Ramos (cell line): ENCODE measurements around the gene TTC8.
"Not testable (repeated sequence)": the region's sequence is repeated elsewhere in the genome, so short reads cannot be mapped to it uniquely, and the experiment has no call there.

Experiments
- in situ Hi-C: fragments of 300-500 bp; cut with MboI; formaldehyde crosslinking; loops from one replicate; pipeline ENCODE4 v1.14.3; 2022; ENCODE audit warnings: low sequenced_read_pairs; ENCODE audit not compliant: unreplicated experiment

The TTC8 gene

DNA sequence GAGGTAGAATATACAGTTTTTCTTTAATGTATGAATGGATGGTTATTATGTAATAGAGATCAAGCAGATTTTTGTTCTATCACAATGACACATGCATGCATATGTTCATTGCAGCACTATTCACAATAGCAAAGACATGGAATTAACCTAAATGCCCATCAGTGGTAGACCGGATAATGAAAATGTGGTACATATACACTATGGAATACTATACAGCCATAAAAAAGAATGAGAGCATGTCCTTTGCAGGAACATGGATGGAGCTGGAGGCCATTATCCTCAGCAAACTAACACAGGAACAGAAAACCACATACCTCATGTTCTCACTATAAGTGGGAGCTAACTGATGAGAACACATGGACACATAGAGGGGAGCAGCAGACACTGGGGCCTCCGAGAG is 34.7 kb downstream of the TTC8 start:
- in situ Hi-C loops, result not testable (repeated sequence)

DNA sequence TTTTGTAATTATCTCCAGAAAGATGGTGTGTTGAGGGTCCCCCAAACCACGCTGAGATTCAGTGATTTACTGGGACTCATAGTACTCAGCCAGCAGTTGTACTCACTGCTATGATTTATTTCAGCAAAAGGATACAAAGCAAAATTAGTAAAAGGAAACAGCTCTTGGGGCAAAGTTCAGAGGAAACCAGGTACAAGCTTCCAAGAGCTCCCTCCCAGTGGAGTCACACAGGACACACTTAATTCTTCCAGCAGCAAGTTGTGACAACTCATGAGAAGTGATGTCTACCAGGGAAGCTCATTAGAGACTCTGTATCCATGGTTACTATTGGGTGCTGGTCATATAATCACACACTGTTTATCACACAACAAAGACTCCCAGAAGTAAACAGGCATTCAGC is 38.7 kb downstream of the TTC8 start:
- in situ Hi-C loops, result no loop called here

DNA sequence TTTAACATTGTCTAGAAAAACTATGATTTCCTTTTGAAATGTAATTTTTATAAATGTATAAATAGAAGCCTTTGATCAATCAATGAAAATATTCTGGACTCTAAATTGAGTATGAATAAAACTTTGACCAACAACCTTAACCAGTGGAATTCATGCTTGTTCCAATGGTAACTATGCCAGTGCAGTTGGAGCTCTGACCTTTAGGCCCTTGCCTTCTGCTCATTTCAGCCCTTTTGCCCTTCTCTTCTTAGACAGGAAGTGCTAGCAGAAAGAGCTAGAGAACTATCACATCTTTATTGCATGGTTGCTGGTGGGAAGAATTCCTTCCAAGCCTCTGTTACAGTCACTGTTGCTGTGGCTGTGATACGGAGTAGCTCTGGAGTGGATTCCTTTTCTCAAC is 39.7 kb downstream of the TTC8 start:
- in situ Hi-C loops, result no loop called here

DNA sequence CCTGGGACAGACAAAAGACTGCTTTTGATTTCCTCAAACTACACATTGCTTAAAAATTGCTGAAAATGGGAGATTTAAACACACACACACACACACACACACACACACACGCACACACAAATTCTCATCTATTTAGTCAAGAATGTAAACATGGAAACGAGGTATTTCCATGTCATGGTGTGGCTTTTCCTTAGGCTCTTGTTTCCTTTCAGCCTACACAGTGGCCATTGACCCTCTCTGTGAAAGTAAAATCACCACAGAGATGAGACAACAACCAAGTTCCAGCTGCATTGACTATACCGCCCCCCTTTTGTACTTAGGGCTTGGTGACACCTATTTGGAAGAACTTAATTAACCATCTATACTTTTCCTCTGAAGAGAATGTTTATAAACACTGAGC is 41.9 kb downstream of the TTC8 start:
- in situ Hi-C loops, result no loop called here

DNA sequence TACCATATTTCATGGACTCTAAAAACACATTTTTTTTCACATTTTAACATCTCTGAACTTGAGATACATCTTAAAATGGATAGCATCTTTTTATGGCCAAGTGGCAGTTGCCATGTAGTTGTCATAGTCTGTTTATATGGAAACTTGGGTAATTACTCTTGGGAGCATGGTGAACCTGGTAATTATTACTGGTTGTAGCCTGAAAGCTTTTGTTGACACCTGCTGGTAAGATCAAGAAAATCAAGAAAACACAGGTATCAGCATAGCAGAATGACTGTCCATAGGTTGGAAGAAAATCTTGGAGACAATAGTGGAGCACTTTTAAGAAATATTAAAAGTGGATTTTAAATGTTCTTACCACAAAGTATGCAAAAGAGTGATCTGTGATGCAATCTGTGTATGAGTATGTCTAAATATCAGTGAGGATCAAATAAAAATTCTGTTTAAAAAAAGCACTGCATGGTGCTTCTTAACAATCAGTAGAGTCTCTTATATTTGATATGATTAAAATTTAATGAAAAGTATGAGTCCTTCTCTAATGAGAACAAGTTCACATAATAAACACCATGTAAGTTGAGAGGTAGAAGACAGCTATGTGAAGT is 44.2 kb downstream of the TTC8 start:
- in situ Hi-C loops, result no loop called here

DNA sequence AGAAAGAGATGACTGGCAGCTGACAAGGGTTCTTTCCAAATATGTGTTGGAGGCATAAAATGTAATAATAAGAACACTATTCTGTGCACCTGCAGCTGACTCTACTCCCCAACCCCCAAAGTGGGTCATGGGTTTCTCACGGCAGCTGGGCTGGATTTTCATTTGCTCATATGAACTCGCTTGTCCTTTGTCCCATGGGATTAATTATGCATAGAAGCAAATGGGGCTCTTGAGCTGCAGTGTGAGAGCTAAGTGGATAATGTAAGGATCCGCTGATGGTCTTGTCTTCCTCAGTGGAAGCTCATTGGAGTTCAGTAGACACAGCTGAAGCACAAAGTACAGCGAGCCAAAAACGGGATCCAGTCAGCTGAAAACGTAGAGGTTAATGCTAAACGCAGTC is 46.3 kb downstream of the TTC8 start:
- in situ Hi-C loops, result no loop called here

DNA sequence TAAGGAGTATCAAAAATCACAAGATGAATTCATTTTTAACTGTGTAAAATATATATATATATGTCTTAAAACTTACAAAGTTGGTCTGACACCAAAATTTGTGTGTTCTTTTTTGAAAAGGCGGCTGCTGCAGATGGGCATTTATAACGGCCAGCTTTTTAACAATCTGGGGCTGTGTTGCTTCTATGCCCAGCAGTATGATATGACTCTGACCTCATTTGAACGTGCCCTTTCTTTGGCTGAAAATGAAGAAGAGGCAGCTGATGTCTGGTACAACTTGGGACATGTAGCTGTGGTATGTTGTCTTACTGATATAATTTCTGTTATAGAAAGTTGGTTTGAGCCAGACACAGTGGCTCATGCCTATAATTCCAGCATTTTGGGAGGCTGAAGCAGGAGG is 47.0 kb downstream of the TTC8 start:
- in situ Hi-C loops, result no loop called here

DNA sequence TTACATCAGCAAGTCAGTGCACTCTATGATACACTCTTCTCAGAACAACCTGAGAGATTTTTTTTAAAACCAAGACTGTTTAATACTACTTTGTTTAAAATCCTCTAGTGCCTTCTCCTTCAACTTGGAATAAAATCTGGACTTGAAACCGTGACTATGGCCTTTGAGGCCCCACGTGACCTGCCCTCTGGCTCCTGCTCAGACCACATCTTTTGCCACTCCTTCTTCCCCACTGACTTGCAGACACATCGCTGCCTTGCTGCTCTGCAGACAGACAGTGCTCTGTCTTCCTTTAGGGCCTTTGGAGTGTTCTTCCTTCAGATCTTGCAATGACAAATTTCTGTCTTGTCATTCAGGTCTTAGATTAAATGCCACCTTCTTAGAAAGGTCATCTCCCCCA is 48.5 kb downstream of the TTC8 start:
- in situ Hi-C loops, result no loop called here

DNA sequence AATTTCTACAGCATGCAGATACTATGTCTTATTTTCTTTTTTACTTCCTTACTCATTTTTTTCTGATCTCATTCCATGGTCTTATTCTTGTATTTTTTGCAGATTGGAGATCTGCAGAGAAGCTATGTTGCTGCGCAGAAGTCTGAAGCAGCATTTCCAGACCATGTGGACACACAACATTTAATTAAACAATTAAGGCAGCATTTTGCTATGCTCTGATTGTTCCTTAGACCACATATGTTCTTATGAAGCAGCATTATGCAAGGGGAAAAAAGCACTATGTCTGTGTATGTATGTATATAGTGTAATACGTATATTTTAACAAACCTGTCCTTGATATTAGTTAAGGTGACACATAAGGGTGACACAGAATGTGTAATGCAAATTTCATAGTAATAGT is 52.7 kb downstream of the TTC8 start:
- in situ Hi-C loops, result no loop called here

DNA sequence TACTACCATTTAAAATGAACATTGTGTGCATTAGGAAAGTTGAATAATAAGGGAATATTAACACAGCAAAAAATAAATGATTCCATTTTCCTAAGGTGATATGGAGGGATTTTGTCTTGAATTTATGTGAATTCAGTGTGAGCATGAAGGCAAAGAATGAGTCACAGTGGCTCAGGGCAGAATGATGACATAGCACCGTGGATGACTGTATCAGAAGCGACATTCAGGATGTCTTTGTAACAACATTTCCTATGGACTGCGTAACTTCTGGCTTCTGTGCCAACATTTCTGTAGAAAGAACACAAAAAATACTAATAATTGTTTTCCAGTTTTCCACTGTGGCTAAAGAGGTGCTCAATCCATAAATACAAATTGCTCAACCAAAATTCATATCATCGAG is 54.6 kb downstream of the TTC8 start:
- in situ Hi-C loops, result no loop called here

DNA sequence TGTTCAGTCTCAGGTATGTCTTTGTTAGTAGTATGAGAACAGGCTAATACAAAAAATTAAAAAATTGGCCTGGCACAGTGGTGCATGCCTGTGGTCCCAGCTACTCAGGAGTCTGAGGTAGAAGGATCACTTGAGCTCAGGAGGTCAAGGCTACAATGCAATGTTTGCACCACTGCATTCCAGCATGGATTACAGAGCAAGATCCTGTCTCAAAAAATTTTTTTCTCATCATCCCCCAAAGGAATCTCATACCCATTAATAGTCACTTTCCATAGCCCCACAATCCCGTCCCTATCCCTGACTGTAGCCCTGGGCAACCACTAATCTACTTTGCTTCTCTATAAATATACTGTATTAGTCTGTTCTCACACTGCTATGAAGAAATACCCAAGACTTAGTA is 57.8 kb downstream of the TTC8 start:
- in situ Hi-C loops, result no loop called here

DNA sequence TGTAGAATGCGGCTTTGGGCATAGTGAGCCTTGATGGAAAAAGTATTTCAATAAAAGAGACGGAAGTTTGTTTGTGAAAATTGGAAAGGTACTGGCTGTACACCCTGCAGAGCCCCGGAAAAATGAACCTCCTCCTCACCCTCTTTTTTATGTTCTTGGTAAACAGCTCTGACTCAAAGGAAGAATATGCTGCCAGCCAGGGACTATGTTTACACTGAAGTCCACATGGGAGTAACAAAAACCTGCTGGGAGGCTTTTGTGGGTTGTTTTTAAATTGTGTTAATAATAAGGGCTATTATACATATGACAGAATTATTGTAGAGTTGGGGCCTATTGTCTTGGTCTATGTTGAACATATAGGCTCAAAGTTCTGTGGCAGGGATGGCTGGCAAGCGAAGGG is 70.7 kb downstream of the TTC8 start:
- in situ Hi-C loops, result no loop called here

DNA sequence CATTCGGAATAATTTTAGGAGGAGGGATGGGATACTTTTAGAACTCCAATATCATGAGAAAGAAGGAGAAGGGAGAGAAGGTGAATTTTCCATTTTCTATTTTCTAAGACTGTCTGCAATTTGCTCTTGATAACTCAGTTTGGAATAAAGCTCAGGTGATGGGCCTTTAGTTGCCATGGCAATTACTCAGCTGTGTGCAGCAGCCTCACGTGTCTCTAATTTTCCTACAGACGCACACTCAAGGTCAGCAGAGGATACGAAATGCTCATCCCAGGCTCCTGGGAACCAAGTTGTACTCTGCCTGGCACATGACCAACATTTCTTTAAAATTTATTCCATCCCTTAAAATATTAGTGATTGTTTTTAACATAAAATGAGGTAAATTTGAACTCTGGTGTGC is 76.7 kb downstream of the TTC8 start:
- in situ Hi-C loops, result no loop called here

DNA sequence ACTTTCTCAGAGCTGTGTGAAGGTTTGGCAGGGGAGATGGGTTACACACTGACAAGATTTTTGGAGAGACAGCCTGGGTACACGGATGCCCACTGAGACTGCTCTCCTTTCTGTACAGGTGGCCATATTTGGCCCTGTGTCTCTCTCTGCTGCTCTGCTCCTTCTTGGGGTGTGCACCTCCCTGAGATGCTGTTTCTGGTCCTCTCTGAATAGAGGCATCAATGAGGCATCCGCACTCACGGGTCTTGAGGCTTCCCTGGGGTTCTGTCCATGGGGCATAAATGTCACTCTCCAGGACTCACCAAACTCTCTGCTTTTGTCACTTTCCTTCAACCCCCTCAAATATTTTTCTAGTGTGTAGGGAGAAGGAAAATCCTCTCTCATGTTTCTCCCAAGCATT is 77.5 kb downstream of the TTC8 start:
- in situ Hi-C loops, result no loop called here

DNA sequence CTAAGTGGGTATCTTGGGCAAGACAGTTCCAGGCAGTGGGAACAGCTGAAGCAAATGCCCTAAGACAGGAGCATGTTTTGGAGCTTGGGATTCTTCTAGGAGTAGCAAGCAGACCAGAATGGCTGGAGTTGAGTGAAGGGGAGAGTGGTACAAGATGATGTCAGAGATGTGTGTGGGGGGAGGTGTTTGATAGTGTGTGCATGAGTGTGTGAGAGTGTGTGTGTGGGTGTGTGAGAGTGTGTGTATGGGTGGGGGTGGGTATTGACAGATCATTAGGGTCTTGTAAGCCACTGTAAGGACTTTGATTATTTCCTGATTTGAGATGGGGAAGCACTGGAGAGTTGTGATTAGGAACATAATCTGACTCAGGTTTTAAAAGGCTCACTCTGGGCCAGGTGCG is 78.4 kb downstream of the TTC8 start:
- in situ Hi-C loops, result no loop called here

DNA sequence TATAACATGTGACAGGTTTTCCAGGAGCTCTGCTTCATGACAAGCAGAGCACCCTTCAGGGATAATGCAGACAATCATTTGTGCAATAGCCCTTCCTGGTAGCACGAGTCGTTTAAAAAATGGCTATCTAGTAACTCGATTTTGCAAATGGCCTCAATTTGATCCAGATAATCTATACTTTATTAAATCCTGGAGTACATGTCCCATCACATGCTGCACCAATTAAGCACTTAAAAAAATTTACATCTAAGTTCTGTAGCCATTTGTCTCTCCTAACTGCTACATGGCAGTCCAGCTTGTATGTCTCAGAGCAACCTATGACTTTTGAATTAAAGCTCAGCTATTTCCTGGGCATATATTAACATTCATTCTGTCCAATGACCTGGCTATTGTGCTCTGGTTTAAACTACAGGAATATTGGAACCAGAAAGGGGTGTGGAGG is 79.8 kb downstream of the TTC8 start:
- in situ Hi-C loops, result no loop called here

DNA sequence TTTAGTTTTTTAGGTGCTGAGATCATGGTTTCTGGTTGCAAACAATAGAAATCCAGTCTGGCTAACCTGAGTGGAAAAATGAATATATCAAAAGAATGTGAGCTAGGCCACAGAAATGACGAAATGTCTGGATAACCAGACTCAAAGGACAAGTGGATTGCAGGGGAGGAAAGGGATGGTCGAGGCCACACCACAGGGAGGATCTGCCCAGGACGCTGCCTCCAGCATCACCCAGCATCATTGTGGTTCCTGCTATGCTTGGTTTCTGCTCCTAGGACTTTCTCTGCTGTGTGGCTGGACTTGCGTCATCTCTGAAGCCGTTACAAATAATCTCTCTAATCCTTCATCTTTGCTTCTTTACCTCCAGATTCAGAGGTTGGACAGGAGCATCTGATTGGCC is 80.4 kb downstream of the TTC8 start:
- in situ Hi-C loops, result no loop called here

DNA sequence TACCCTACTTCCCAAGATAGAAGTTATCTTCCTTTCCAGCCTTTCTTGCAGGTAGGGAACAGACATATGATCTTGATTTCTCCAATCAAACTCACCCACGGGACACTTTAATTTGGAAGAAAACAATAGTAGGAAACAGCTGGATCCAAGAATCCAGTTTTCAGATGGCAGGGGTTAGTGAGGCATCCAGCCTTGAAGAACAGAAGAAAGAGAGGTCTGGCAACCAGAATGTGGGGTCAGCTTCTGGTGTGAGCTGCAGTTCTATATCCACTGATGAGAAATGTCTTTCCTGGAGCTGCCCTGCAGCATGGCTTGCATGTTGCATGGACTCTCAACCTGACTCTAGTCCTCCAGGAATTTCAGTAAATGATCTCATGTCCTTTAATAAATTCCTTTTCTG is 83.8 kb downstream of the TTC8 start:
- in situ Hi-C loops, result no loop called here

DNA sequence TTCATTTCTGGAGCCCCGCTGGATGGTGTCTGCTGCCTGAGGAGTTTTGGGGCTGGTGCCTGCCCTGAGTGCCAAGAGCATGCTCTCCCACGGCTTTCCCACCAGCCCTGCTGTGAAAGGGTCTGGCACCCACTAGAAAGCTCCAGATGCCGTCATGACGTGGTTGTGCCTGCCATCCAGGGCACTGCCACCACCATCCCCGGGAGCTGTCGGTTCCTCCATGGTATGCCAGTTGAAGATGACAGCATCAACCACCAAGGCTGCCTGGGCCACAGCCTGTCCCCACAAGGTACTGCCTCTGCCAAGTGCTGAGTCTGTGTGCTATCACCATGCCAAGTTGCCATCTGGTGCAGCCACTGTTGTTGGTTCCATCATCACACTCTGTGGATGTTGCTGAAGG is 85.9 kb downstream of the TTC8 start:
- in situ Hi-C loops, result no loop called here

DNA sequence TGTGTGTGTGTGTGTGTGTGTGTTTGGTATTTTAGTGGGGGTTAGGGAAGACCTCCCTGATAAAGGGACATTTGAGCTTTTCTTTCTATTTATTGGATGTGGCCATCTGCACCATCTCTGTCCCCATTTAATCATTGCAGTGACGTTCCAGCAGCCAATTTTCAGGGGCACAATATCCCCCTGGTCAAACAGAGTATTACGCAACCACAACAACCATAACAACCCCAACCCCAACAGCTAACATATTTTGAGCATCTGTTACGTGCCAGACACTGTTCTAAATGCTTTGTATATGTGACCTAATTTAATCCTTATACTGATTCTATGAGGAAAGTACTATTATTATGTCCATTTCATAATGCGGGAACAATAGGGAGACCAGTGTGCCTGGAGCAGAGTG is 87.4 kb downstream of the TTC8 start:
- in situ Hi-C loops, result no loop called here

DNA sequence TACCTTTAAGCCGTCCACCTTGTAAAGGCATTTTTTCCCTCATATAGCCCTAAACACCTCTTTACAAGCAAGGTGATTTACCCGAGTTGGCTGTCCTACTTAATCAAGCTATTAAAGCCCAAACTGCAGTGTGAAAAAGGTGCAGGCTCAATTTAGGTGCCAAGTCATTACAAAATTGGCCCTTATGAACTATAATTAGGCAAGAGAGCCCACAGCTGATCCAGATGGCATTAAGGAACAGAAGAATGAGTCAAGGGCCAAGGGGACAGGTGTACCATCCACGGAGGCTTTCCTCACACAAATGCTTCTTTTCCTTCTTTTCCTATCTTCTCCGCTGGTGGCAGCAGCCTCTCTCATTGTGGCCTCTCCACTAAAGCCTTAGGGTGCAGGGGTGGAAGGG is 90.5 kb downstream of the TTC8 start:
- in situ Hi-C loops, result no loop called here

DNA sequence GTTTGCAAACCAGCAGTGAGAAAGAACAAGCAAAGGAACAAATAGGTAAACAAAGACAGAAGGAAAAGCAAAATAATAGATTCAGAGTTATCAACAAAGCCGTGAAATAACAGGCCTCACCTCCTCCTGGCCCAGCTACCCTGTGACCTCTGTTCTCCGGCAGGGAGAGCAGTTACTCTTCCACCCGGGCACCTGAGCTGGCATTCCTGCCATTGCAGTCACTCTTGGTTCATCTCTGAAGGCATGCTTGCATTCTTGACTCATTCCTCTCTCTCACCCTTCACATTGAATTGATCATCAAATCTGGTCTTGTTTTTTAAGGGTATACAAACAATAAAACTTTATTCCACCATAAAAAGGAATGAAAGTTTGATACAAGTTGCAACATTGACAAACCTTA is 95.1 kb downstream of the TTC8 start:
- in situ Hi-C loops, result no loop called here
